ENCODE results near the gene APOL1. TPM values are rescaled to one million over a fixed set of nuclear protein-coding genes. Genes with fewer than 3 reads are reported as not detected.

APOL1 gene
- total and polyA plus RNA-seq, 9 of the 15 experiments (the other 6 are each of a cell fraction or from before 2014, with no cell fraction given), result 2.5 to 9.7 (median 5.6) TPM

- Histone ChIP-seq H3K4me2 (ENCODE audit: insufficient read depth, low read length) (no peak overlapping the region), H3K4me3 (no peak overlapping the region), H3K27me3 (ENCODE audit: control insufficient read depth in 2 of 2, insufficient read depth in 2 of 2, low read length in 2 of 2) (no peaks in the 10 kb centered on the region), H3K9ac (ENCODE audit: insufficient read depth in 1 of 2, low read depth in 2 of 2, low read length in 2 of 2) (no peak overlapping the region), H3K9me3 (replicated peaks; ENCODE audit: control insufficient read depth, insufficient read depth, low read depth, low read length) (no peaks in the 10 kb centered on the region), H3K9me1 (ENCODE audit: control insufficient read depth, insufficient read depth, low read length) (no peaks in the 10 kb centered on the region), H3K79me2 (ENCODE audit: control insufficient read depth, insufficient read depth, low read length) (no peaks in the 10 kb centered on the region), H3K36me3 (ENCODE audit: control insufficient read depth, insufficient read depth, low read length) (peaks cover 13% of the 10 kb centered on the region; the same call in 1 of the 3 replicates), H4K20me1 (replicated peaks; ENCODE audit: control insufficient read depth, insufficient read depth, low read length) (no peaks in the 10 kb centered on the region), H3K4me1 (replicated peaks in 1 of 2; ENCODE audit: control insufficient read depth in 2 of 2, insufficient read depth in 2 of 2, low read length in 2 of 2) (peaks cover 0 to 3% of the 10 kb centered on the region in 2 experiments; a peak in 1 of 5 replicates), H3K27ac (ENCODE audit: extremely low read depth, low read depth, low read length) (no peak overlapping the region), H2AFZ (ENCODE audit: low read depth, low read length) (no peak overlapping the region)
- intact Hi-C loops (cut with micrococcal nuclease), result no loop called here
- ChIA-PET CTCF (ENCODE audit: low intra/inter-chr PET ratio) (no interaction called here), POLR2A (interaction anchor here (0.8 to 1.1 kb wide), 3 partner anchors 9 to 45 kb away, joined by 3 read pairs; partner anchors contain the start of gene APOL1)
- no TSS peak for BruUV-seq (replicated peaks)
- no peak for ATAC-seq
- in situ Hi-C loops (cut with MboI), result no loop called here
- 73% methylated on average over 4 of the region's 5 CpGs for WGBS (ENCODE audit: insufficient coverage, low coverage, missing lambda C conversion rate)
- no peak for FAIRE-seq
- DNase-seq (ENCODE audit: extremely low read depth in 1 of 4, low spot score in 3 of 4), result no peak
- no peak for TF ChIP-seq MTF1 (CRISPR knock-in tag; IDR thresholded peaks at IDR 0.05; ENCODE audit: borderline replicate concordance)
- TF ChIP-seq NCOA4 (IDR thresholded peaks at IDR 0.05; ENCODE audit: partially characterized antibody), result no peak
- no peak for TF ChIP-seq HNRNPH1 (optimal IDR thresholded peaks at IDR 0.05; ENCODE audit: low read depth, low read length)
- TF ChIP-seq E4F1 (CRISPR knock-in tag; IDR thresholded peaks at IDR 0.05; ENCODE audit: borderline replicate concordance), result no peak
- TF ChIP-seq SRSF1 (IDR thresholded peaks at IDR 0.05; ENCODE audit: low read depth, low read length), result no peak
- TF ChIP-seq E2F4 (CRISPR knock-in tag; IDR thresholded peaks at IDR 0.05; ENCODE audit: low read depth), result no peak
- no peak for TF ChIP-seq ZNF318 (IDR thresholded peaks at IDR 0.05; ENCODE audit: borderline replicate concordance in 1 of 2, low read depth in 1 of 2)
- TF ChIP-seq E2F1 (CRISPR knock-in tag; IDR thresholded peaks at IDR 0.05), result no peak
- no peak for TF ChIP-seq ZNF134 (CRISPR knock-in tag; conservative IDR thresholded peaks at IDR 0.05)
Observed at GRCh38 chr22:36226189-36226588, 26.7 kb upstream of the APOL1 start.

Data from K562 (cell line).